ENCODE results near the gene FAM53A.

GRCh38 chr4:1632109-1633104 is 51.7 kb downstream of the FAM53A start:
- TF ChIP-seq, protein P1, sequence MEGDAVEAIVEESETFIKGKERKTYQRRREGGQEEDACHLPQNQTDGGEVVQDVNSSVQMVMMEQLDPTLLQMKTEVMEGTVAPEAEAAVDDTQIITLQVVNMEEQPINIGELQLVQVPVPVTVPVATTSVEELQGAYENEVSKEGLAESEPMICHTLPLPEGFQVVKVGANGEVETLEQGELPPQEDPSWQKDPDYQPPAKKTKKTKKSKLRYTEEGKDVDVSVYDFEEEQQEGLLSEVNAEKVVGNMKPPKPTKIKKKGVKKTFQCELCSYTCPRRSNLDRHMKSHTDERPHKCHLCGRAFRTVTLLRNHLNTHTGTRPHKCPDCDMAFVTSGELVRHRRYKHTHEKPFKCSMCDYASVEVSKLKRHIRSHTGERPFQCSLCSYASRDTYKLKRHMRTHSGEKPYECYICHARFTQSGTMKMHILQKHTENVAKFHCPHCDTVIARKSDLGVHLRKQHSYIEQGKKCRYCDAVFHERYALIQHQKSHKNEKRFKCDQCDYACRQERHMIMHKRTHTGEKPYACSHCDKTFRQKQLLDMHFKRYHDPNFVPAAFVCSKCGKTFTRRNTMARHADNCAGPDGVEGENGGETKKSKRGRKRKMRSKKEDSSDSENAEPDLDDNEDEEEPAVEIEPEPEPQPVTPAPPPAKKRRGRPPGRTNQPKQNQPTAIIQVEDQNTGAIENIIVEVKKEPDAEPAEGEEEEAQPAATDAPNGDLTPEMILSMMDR (tag by site-specific recombination; IDR thresholded peaks at IDR 0.05), result no peak
- no peak for TF ChIP-seq ZNF146 (tag by site-specific recombination; IDR thresholded peaks at IDR 0.05)
- TF ChIP-seq, protein P2, sequence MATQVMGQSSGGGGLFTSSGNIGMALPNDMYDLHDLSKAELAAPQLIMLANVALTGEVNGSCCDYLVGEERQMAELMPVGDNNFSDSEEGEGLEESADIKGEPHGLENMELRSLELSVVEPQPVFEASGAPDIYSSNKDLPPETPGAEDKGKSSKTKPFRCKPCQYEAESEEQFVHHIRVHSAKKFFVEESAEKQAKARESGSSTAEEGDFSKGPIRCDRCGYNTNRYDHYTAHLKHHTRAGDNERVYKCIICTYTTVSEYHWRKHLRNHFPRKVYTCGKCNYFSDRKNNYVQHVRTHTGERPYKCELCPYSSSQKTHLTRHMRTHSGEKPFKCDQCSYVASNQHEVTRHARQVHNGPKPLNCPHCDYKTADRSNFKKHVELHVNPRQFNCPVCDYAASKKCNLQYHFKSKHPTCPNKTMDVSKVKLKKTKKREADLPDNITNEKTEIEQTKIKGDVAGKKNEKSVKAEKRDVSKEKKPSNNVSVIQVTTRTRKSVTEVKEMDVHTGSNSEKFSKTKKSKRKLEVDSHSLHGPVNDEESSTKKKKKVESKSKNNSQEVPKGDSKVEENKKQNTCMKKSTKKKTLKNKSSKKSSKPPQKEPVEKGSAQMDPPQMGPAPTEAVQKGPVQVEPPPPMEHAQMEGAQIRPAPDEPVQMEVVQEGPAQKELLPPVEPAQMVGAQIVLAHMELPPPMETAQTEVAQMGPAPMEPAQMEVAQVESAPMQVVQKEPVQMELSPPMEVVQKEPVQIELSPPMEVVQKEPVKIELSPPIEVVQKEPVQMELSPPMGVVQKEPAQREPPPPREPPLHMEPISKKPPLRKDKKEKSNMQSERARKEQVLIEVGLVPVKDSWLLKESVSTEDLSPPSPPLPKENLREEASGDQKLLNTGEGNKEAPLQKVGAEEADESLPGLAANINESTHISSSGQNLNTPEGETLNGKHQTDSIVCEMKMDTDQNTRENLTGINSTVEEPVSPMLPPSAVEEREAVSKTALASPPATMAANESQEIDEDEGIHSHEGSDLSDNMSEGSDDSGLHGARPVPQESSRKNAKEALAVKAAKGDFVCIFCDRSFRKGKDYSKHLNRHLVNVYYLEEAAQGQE (tag by site-specific recombination; IDR thresholded peaks at IDR 0.05), result no peak
- no peak for TF ChIP-seq SCRT2 (tag by site-specific recombination; IDR thresholded peaks at IDR 0.05)
- TF ChIP-seq, protein P3, sequence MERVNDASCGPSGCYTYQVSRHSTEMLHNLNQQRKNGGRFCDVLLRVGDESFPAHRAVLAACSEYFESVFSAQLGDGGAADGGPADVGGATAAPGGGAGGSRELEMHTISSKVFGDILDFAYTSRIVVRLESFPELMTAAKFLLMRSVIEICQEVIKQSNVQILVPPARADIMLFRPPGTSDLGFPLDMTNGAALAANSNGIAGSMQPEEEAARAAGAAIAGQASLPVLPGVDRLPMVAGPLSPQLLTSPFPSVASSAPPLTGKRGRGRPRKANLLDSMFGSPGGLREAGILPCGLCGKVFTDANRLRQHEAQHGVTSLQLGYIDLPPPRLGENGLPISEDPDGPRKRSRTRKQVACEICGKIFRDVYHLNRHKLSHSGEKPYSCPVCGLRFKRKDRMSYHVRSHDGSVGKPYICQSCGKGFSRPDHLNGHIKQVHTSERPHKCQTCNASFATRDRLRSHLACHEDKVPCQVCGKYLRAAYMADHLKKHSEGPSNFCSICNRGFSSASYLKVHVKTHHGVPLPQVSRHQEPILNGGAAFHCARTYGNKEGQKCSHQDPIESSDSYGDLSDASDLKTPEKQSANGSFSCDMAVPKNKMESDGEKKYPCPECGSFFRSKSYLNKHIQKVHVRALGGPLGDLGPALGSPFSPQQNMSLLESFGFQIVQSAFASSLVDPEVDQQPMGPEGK (tag by site-specific recombination; IDR thresholded peaks at IDR 0.05), result no peak
- TF ChIP-seq SP2 (tag by site-specific recombination; IDR thresholded peaks at IDR 0.05), result no peak
- no peak for TF ChIP-seq HOXC10 (CRISPR knock-in tag; IDR thresholded peaks at IDR 0.05)
- no peak for TF ChIP-seq ZNF26 (tag by site-specific recombination; IDR thresholded peaks at IDR 0.05)
- no peak for TF ChIP-seq KLF9 (tag by site-specific recombination; IDR thresholded peaks at IDR 0.05; ENCODE audit: low read depth)
- no peak for TF ChIP-seq ZNF549 (tag by site-specific recombination; IDR thresholded peaks at IDR 0.05)
- no peak for TF ChIP-seq YY1 (tag by site-specific recombination; IDR thresholded peaks at IDR 0.05)
- no peak for TF ChIP-seq ZNF292 (tag by site-specific recombination; IDR thresholded peaks at IDR 0.05; ENCODE audit: borderline replicate concordance, low read depth)

Measured in HEK293 (cell line).